Measurements from ENCODE around the gene DYNC1H1.

Gene DYNC1H1

GRCh38 chr14:102005336-102005735, 41.0 kb downstream of the DYNC1H1 start:
- no peak for DNase-seq

GRCh38 chr14:102007916-102008418, 43.6 kb downstream of the DYNC1H1 start:
- DNase-seq, result no peak

GRCh38 chr14:102008891-102009290, 44.5 kb downstream of the DYNC1H1 start:
- no peak for DNase-seq

- no peak for DNase-seq
Observed at GRCh38 chr14:102011631-102012030, 47.3 kb downstream of the DYNC1H1 start.

- no peak for DNase-seq
Observed at GRCh38 chr14:102012336-102012735, 48.0 kb downstream of the DYNC1H1 start.

GRCh38 chr14:102013669-102014200, 49.4 kb downstream of the DYNC1H1 start:
- no peak for DNase-seq

- no peak for DNase-seq
Observed at GRCh38 chr14:102015045-102015685, 50.8 kb downstream of the DYNC1H1 start.

GRCh38 chr14:102015771-102016170, 51.4 kb downstream of the DYNC1H1 start:
- DNase-seq, result no peak

- DNase-seq, result no peak
Observed at GRCh38 chr14:102016420-102017090, 52.2 kb downstream of the DYNC1H1 start.

GRCh38 chr14:102018251-102018650, 53.9 kb downstream of the DYNC1H1 start:
- DNase-seq, result no peak

- DNase-seq, result no peak
Observed at GRCh38 chr14:102019006-102019540, 54.7 kb downstream of the DYNC1H1 start.

GRCh38 chr14:102020058-102020971, 55.9 kb downstream of the DYNC1H1 start:
- DNase-seq, result peak; percentile 25

- DNase-seq, result no peak
Observed at GRCh38 chr14:102026934-102027333, 62.6 kb downstream of the DYNC1H1 start.

GRCh38 chr14:102027951-102028350, 63.6 kb downstream of the DYNC1H1 start:
- DNase-seq, result no peak

- no peak for DNase-seq
Observed at GRCh38 chr14:102028733-102029132, 64.4 kb downstream of the DYNC1H1 start.

GRCh38 chr14:102029956-102030355, 65.6 kb downstream of the DYNC1H1 start:
- no peak for DNase-seq

- DNase-seq, result no peak
Observed at GRCh38 chr14:102033241-102033640, 68.9 kb downstream of the DYNC1H1 start.

- no peak for DNase-seq
Observed at GRCh38 chr14:102034301-102034700, 69.9 kb downstream of the DYNC1H1 start.

- DNase-seq, result no peak
Observed at GRCh38 chr14:102035914-102036313, 71.5 kb downstream of the DYNC1H1 start.

GRCh38 chr14:102037686-102038085, 73.3 kb downstream of the DYNC1H1 start:
- DNase-seq, result no peak

- DNase-seq, result no peak
Observed at GRCh38 chr14:102039157-102039556, 74.8 kb downstream of the DYNC1H1 start.

GRCh38 chr14:102040153-102040552, 75.8 kb downstream of the DYNC1H1 start:
- no peak for DNase-seq

- no peak for DNase-seq
Observed at GRCh38 chr14:102042699-102043098, 78.3 kb downstream of the DYNC1H1 start.

Data from CD4-positive, alpha-beta T cell treated with Interleukin-10 for 1 hour (primary cell).